Kidney glomerular epithelial cell (primary cell): ENCODE results near the gene TRAF3IP3.

Experiments
- DNase-seq: peaks from one replicate; lab custom pipeline; 2025; lab: John Stamatoyannopoulos, UW

Gene TRAF3IP3

DNA sequence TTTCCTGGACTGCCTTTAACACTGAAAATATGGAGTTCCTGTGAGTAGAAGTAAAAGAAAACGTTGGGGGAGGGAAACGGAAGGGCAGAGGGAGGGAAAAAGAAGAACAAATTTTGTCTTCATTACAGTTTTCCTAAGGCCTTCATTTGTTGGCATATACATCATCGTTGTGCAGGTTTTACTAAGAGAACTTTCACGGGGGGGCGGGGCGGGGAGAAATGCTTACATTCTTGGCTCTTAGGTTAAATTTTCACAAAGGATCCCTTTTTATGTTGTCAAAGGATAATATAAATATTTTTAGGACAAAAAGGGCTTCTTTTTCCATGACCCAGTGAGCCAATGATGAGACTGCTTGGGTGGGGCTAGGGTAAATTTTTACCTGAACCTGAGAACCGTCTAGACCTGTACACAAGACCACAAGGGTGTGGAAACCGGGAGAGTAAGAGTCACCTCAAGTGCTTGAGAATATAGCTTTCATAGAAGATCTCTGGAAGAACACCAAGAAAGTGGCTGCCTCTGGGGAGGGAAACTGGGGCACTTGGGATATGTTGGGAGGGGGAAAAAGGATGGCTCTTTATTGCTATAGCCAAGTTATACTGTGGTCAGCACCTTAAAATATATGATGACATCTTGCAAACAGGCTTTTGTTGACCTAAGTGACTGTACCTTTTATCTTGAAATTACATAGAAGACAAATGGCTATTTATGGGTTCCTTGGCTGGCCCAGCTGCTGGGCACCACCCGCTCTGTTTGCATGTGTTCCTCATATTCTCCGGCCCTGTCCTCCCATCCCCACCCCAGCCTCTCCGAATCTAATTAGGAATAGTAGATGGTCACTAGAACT lies 70.0 kb downstream of the TRAF3IP3 start:
- DNase-seq = no peak

DNA sequence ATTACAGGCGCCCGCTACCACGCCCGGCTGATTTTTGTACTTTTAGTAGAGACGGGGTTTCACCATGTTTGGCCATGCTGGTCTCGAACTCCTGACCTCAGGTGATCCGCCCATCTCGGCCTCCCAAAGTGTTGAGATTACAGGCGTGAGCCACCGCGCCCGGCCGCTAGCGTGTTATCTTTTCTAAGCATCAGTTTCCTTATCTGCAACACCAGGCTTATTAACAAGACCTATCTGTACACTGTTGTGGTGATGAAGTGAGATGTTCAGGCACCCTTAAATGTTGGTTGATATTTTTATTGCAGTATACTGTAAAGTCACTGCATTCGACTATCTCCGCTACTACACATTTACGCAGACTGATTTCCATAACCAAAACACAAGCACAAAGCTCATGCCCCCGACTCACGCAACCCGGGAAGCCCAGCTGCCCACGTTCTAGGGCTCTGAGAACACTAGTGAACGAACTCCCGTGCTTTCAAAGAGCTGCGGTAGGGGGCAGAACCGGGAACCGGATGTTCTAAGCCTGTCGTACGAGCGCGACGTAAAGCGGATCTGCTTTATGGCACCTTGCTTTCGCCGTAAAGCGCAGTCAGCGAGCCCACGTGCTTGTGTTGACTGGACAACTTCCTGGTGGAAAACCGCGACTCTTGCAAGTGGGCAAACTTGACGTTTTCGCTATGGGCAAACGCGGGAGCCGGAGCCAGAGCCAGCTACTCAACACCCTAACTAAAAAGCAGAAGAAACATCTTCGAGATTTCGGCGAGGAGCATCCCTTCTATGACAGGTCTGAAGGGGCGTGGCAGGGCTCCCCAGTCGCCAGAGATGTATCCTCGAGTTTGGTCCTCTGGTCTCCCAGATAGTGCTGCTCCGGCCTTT lies 71.8 kb downstream of the TRAF3IP3 start, which contains the start of gene UTP25:
TSS of gene UTP25 (plus strand) at position 589 of the 879 bp plus-strand sequence. CDS start at position 681, 92 bp downstream.
- DNase-seq = peak; percentile 90

DNA sequence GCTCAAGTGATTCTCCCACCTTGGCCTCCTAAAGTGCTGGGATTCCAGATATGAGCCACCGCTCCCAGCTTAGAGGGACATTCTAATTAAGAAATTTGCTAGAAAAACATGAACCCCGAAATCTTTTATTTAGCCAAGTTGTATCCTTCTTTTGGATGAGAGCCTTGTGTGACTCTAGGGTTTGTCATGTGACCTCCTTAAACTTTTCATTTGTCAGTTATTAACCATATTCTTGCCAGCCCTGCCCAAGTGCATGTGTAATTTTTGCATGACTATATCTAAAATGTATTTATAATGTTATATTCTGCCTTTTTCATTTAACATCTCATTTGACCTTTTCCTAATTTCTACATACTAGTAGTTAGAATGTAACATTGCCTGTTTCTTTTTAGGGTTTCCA lies 73.9 kb downstream of the TRAF3IP3 start:
- no peak for DNase-seq

DNA sequence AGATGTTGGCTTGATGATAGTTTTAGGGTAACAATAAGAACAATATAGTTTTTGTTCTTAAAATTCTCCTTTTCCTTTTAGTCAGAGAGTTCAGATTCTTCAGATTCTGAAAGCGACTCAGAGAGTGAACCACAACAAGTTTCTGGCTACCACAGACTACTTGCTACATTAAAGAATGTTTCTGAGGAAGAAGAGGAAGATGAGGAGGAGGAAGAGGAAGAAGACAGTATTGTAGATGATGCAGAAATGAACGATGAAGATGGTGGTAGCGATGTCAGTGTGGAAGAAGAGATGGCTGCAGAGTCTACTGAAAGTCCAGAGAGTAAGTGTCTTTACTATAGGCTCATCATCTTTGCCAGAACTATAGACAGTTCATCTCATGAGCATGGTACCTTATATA lies 74.9 kb downstream of the TRAF3IP3 start:
- DNase-seq = no peak

DNA sequence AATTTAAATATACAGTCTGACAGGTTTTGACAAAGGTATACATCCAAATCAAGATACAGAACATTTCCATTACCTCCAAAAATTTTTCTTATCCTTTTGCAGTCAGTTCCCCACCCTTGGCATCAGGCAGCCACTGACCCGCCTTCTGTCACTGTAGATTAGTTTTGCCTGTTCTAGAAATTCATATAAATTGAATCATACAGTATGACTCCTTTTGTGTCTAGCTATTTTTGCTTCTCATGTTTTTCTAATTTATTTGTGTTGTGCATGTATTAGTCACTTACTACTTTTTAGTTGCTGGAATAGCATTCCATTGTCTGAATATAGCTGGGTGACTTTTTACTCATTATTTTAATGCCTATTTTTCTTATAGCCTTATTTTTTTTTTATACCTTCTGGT lies 75.8 kb downstream of the TRAF3IP3 start:
- peak; percentile 8 for DNase-seq
